Astrocyte (in vitro differentiated cells and primary cell): ENCODE data around the gene NREP. TPM values are rescaled to one million over a fixed set of nuclear protein-coding genes. Genes with fewer than 3 reads are reported as not detected.

Experiments
- DNase-seq: peaks from one replicate; pipeline ENCODE4 v3.0.0-alpha.2; 2010; ENCODE audit warnings: low read depth
- FAIRE-seq: peaks from 2 replicates; lab custom pipeline; 2011; peaks lifted over from hg19 to GRCh38; lab: Jason Lieb, UNC
- H2AFZ ChIP-seq: 2 replicates; pipeline ENCODE4 v1.6.0; 2012; ENCODE audit warnings: low read depth, low read length, inconsistent platforms
- H3K27ac ChIP-seq: 2 replicates; pipeline ENCODE4 v1.5.1; 2011; ENCODE audit warnings: low read depth, low read length, inconsistent platforms
- H3K27me3 ChIP-seq: 2 replicates; pipeline ENCODE4 v1.6.0; 2011; ENCODE audit warnings: low read length, inconsistent platforms; ENCODE audit not compliant: insufficient read depth
- H3K36me3 ChIP-seq: 2 replicates; pipeline ENCODE4 v1.5.1; 2011; ENCODE audit warnings: low read length, inconsistent platforms; ENCODE audit not compliant: insufficient read depth
- H3K4me1 ChIP-seq: 2 replicates; pipeline ENCODE4 v1.5.1; 2011; ENCODE audit warnings: low read length, inconsistent platforms; ENCODE audit not compliant: insufficient read depth
- H3K4me2 ChIP-seq: 2 replicates; pipeline ENCODE4 v1.6.0; 2012; ENCODE audit warnings: low read length, inconsistent platforms
- H3K4me3 ChIP-seq: 2 replicates; pipeline ENCODE4 v1.5.1; 2011; ENCODE audit warnings: low read depth, mild to moderate bottlenecking, low read length, inconsistent platforms; ENCODE audit not compliant: insufficient read depth
- H3K79me2 ChIP-seq: 2 replicates; pipeline ENCODE4 v1.6.0; 2012; ENCODE audit warnings: mild to moderate bottlenecking, low read length, inconsistent platforms; ENCODE audit not compliant: insufficient read depth
- H3K9ac ChIP-seq: 2 replicates; pipeline ENCODE4 v1.6.0; 2012; ENCODE audit warnings: mild to moderate bottlenecking, low read length, inconsistent platforms
- H3K9me3 ChIP-seq: 2 replicates; pipeline ENCODE4 v1.5.1; 2012; ENCODE audit warnings: low read depth, mild to moderate bottlenecking, low read length, inconsistent platforms; ENCODE audit not compliant: insufficient read depth
- H4K20me1 ChIP-seq: 2 replicates; pipeline ENCODE4 v1.6.0; 2012; ENCODE audit warnings: low read length, inconsistent platforms; ENCODE audit not compliant: insufficient read depth
- H3K27ac Mint-ChIP-seq: one replicate; pipeline ENCODE4 v1.8.0; 2021; ENCODE audit warnings: mild to moderate bottlenecking, mixed read lengths; ENCODE audit not compliant: unreplicated experiment
- H3K27me3 Mint-ChIP-seq: one replicate; pipeline ENCODE4 v1.8.0; 2021; ENCODE audit warnings: low read depth, mixed read lengths; ENCODE audit not compliant: unreplicated experiment
- H3K36me3 Mint-ChIP-seq: one replicate; pipeline ENCODE4 v1.8.0; 2021; ENCODE audit warnings: low read depth, mixed read lengths; ENCODE audit not compliant: unreplicated experiment
- H3K4me1 Mint-ChIP-seq: one replicate; pipeline ENCODE4 v1.8.0; 2021; ENCODE audit warnings: low read depth, mixed read lengths; ENCODE audit not compliant: unreplicated experiment
- H3K4me3 Mint-ChIP-seq: one replicate; pipeline ENCODE4 v1.8.0; 2021; ENCODE audit warnings: mild to moderate bottlenecking, moderate library complexity, mixed read lengths; ENCODE audit not compliant: unreplicated experiment
- H3K9me3 Mint-ChIP-seq: one replicate; pipeline ENCODE4 v1.8.0; 2021; ENCODE audit warnings: mild to moderate bottlenecking, mixed read lengths; ENCODE audit not compliant: unreplicated experiment
- EZH2 ChIP-seq: IDR thresholded peaks from 2 replicates; pipeline ENCODE4 v1.6.1; 2012; ENCODE audit warnings: mild to moderate bottlenecking, low read length, inconsistent platforms; ENCODE audit not compliant: insufficient read depth
- total RNA-seq: library from RNA; stranded (reverse); gene quantifications from 2 replicates; pipeline ENCODE4 v1.2.1, GENCODE V29; 2021
- TF ChIP-seq, protein P1 (sequence below): IDR thresholded peaks from 2 replicates; pipeline ENCODE4 v1.5.1; 2011; ENCODE audit warnings: low read depth, mild to moderate bottlenecking, inconsistent platforms, low read length, moderate library complexity; ENCODE audit not compliant: insufficient read depth

NREP gene
- total RNA-seq, 1 donor from 2014 or later, result 185 TPM

DNA sequence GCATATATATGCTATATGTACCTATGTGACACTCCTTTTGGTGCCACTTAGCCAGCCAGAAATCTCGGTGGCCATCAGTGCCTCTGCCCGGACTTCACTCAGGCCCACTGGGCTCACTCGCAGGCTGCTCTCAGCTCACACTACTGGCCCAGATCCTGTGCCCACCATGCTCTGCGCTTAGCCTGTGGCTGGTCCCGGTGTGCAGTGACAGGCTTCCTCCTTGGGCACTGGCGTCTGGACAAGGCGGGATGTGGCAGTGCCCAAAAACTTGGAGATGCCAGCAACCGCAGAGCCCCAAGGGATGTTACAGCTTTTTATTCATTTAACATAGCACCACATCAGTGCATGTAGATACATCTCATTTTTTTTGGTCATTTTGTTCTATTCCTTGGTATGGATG, 77.4 kb downstream of the NREP start:
- Mint-ChIP-seq H3K36me3 (no peaks in the 10 kb centered on the region), H3K4me1 (peaks cover 12% of the 10 kb centered on the region), H3K27me3 (no peaks in the 10 kb centered on the region), H3K27ac (no peak overlapping the region), H3K9me3 (no peaks in the 10 kb centered on the region), H3K4me3 (no peak overlapping the region)
- Histone ChIP-seq H3K9ac (no peak overlapping the region), H4K20me1 (no peaks in the 10 kb centered on the region), H2AFZ (no peak overlapping the region), H3K4me3 (no peak overlapping the region), H3K79me2 (no peaks in the 10 kb centered on the region), H3K36me3 (no peaks in the 10 kb centered on the region), H3K9me3 (no peaks in the 10 kb centered on the region), H3K4me2 (no peak overlapping the region), H3K4me1 (peaks cover 22% of the 10 kb centered on the region), H3K27ac (no peak overlapping the region), H3K27me3 (no peaks in the 10 kb centered on the region)
- DNase-seq (no peak), FAIRE-seq (no peak)
- TF ChIP-seq, protein P1, sequence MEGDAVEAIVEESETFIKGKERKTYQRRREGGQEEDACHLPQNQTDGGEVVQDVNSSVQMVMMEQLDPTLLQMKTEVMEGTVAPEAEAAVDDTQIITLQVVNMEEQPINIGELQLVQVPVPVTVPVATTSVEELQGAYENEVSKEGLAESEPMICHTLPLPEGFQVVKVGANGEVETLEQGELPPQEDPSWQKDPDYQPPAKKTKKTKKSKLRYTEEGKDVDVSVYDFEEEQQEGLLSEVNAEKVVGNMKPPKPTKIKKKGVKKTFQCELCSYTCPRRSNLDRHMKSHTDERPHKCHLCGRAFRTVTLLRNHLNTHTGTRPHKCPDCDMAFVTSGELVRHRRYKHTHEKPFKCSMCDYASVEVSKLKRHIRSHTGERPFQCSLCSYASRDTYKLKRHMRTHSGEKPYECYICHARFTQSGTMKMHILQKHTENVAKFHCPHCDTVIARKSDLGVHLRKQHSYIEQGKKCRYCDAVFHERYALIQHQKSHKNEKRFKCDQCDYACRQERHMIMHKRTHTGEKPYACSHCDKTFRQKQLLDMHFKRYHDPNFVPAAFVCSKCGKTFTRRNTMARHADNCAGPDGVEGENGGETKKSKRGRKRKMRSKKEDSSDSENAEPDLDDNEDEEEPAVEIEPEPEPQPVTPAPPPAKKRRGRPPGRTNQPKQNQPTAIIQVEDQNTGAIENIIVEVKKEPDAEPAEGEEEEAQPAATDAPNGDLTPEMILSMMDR, result no peak
- no peak for TF ChIP-seq EZH2

Other genes with a start within 250 kb of the NREP start
- gene STARD4, start 244.7 kb downstream of the NREP start, total RNA-seq, result 68.5 and 84.9 TPM in 2 replicates